Gastrocnemius medialis (tissue), 4 donors: ENCODE data around the gene NMT2.
A peak's percentile ranks its signal among the peaks of the same experiment; 100 is the strongest.

Experiments
- CTCF ChIP-seq, 5 experiments: fragments of 450-650 bp in 3 of 5; fragments of 200-600 bp in 2 of 5; sonication (generic) in 2 of 5; IDR thresholded peaks in 4 of 5; conservative IDR thresholded peaks in 1 of 5; 1 replicate in 4 of 5; 2 replicates in 1 of 5; pipeline ENCODE4 v1.5.1; 2016 to 2019; ENCODE audit warnings: antibody characterized with exemption in 5 of 5, mild to moderate bottlenecking in 3 of 5, moderate library complexity in 3 of 5
- POLR2A ChIP-seq, 2 donors: fragments of 450-650 bp; IDR thresholded peaks; one replicate each; pipeline ENCODE4 v1.6.1; 2017; ENCODE audit warnings: antibody characterized with exemption in 2 of 2, mild to moderate bottlenecking in 2 of 2, moderate library complexity in 2 of 2

DNA sequence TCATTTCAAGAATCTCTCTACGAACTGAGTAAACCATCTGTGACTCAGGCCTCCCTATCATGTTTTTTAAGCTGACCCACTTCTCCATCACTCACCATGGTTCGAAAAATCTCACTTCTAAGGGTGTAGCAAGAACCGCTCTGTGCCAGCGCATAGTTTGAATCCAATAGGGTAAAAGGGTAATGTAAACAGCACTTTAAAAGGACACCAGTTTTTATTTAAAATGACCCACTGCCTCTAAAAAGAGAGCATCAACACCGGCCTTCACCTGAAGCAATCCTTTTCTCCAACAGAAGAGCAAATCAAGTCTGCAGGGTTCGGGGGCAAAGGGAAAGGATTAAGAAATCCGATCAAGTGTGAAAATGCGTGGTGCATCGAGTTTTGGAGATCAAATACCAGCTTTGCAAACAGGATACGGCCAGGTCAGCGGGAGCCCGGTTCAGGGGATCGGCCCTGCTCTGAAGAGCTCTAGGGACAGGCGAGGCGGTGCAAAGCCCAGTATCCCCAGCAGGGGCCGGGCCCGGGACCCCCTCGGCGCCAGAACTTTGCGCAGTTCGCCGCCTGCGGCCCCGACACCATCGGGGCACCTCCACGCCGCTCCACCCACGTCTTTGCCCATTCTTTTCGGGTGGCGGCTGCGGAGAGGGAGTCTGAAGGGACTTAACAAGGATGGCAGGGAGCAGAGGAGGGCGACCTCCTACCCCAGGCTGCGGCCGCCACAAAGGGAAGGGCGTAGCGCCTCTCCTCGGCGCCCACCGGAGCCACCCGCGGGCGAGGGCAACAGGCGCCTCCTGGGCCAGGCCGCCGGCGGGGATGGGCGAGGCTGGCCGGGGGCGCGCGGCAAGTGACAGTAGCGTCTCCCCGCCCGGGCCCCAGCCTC is 842 bp downstream of the NMT2 start:
- no peak for TF ChIP-seq POLR2A (IDR thresholded peaks at IDR 0.05)
- TF ChIP-seq CTCF (IDR thresholded peaks at IDR 0.05 in 4 of 5, conservative IDR thresholded peaks at IDR 0.05 in 1 of 5) = peak; percentile 32 to 58 (median 52)
